K562 (cell line): ENCODE measurements around the gene WFDC12. TPM values are rescaled to one million over a fixed set of nuclear protein-coding genes. Genes with fewer than 3 reads are reported as not detected.

Source experiments
- ATAC-seq: fragments of 200-7000 bp; cut with Tn5 transposase; 3 replicates; pipeline ENCODE4 v1.9.1; 2020; ENCODE audit warnings: moderate library complexity
- BruUV-seq: library from RNA; stranded (reverse); fragments of 400-500 nt; replicated peaks from 2 replicates; lab custom pipeline; 2021; lab: Mats Ljungman, UMichigan
- CTCF ChIA-PET: fragments of 300-600 bp; formaldehyde crosslinking; extraction: SDS; loops from one replicate; lab custom pipeline; 2021; ENCODE audit warnings: low intra/inter-chr PET ratio; lab: Yijun Ruan, JAX
- POLR2A ChIA-PET: fragments of 300-600, 350-650 bp; sonication (Branson Sonifier 250); formaldehyde crosslinking; extraction: SDS; loops from one replicate; lab custom pipeline; 2021; ENCODE audit warnings: antibody characterized with exemption, inconsistent platforms; lab: Yijun Ruan, JAX
- DNase-seq, 4 experiments: peaks; one replicate each; pipeline versions ENCODE4 v3.0.0 to v3.0.0-alpha.2; 2011 to 2018; ENCODE audit warnings: low spot score in 3 of 4, mixed read lengths in 3 of 4; ENCODE audit errors: extremely low read depth in 1 of 4
- FAIRE-seq: peaks from 2 replicates; lab custom pipeline; 2011; peaks lifted over from hg19 to GRCh38; lab: Jason Lieb, UNC
- H2AFZ ChIP-seq: 2 replicates; pipeline ENCODE4 v1.6.0; 2011; ENCODE audit warnings: low read depth, low read length, control low read depth, inconsistent platforms
- H3K27ac ChIP-seq: fragments of 200-600 bp; 3 replicates; pipeline ENCODE4 v1.8.0; 2011; ENCODE audit warnings: low read depth, mild to moderate bottlenecking, control low read depth, inconsistent platforms, low read length, moderate library complexity, mixed read lengths; ENCODE audit errors: extremely low read depth
- H3K27me3 ChIP-seq, 2 experiments: fragments of 300-600 bp in 1 of 2; 2 replicates in 1 of 2; 3 replicates in 1 of 2; pipeline versions ENCODE4 v1.6.0 to v1.8.0; 2011; ENCODE audit warnings: inconsistent platforms in 2 of 2, low read length in 2 of 2, mild to moderate bottlenecking in 1 of 2, mixed read lengths in 1 of 2, moderate library complexity in 1 of 2; ENCODE audit not compliant: control insufficient read depth in 2 of 2, insufficient read depth in 2 of 2
- H3K36me3 ChIP-seq: fragments of 300-600 bp; 3 replicates; pipeline ENCODE4 v1.8.0; 2011; ENCODE audit warnings: mild to moderate bottlenecking, low read length, inconsistent platforms; ENCODE audit not compliant: control insufficient read depth, insufficient read depth
- H3K4me1 ChIP-seq, 2 experiments: fragments of 200-600 bp in 1 of 2; replicated peaks in 1 of 2; 2 replicates in 1 of 2; 3 replicates in 1 of 2; pipeline versions ENCODE4 v1.5.1 to v1.8.0; 2011; ENCODE audit warnings: inconsistent platforms in 2 of 2, low read length in 2 of 2, mild to moderate bottlenecking in 1 of 2, mixed read lengths in 1 of 2, moderate library complexity in 1 of 2; ENCODE audit not compliant: control insufficient read depth in 2 of 2, insufficient read depth in 2 of 2
- H3K4me2 ChIP-seq: 2 replicates; pipeline ENCODE4 v1.6.1; 2011; ENCODE audit warnings: low read length, control low read depth, inconsistent platforms, mixed read lengths; ENCODE audit not compliant: insufficient read depth
- H3K4me3 ChIP-seq: fragments of 200-600 bp; sonication (generic), shearing (Covaris generic); 2 replicates; pipeline ENCODE4 v1.5.1; 2016; ENCODE audit warnings: control low read depth, inconsistent platforms
- H3K79me2 ChIP-seq: fragments of 200-600 bp; 3 replicates; pipeline ENCODE4 v1.8.0; 2011; ENCODE audit warnings: low read length, inconsistent platforms; ENCODE audit not compliant: control insufficient read depth, insufficient read depth
- H3K9ac ChIP-seq, 2 experiments: 2 replicates each; pipeline versions ENCODE4 v1.6.0 to v1.6.1; 2011; ENCODE audit warnings: low read depth in 2 of 2, low read length in 2 of 2, control low read depth in 1 of 2, inconsistent platforms in 1 of 2, mild to moderate bottlenecking in 1 of 2, mixed read lengths in 1 of 2; ENCODE audit not compliant: insufficient read depth in 1 of 2
- H3K9me1 ChIP-seq: one replicate; pipeline ENCODE4 v1.6.0; 2011; ENCODE audit warnings: inconsistent platforms, mild to moderate bottlenecking, low read length, moderate library complexity; ENCODE audit not compliant: control insufficient read depth, insufficient read depth
- H3K9me3 ChIP-seq: replicated peaks from 2 replicates; pipeline ENCODE4 v1.5.1; 2011; ENCODE audit warnings: low read depth, low read length, inconsistent platforms; ENCODE audit not compliant: control insufficient read depth, insufficient read depth
- H4K20me1 ChIP-seq: replicated peaks from 2 replicates; pipeline ENCODE4 v1.6.1; 2011; ENCODE audit warnings: low read length, inconsistent platforms, mixed read lengths; ENCODE audit not compliant: control insufficient read depth, insufficient read depth
- BCOR ChIP-seq: fragments of 450-650 bp; IDR thresholded peaks from 2 replicates; pipeline ENCODE4 v1.6.1; 2016
- HDAC2 ChIP-seq: fragments of 450-650 bp; IDR thresholded peaks from 2 replicates; pipeline ENCODE4 v1.6.1; 2016; ENCODE audit warnings: mild to moderate bottlenecking
- MTA1 ChIP-seq: fragments of 450-650 bp; IDR thresholded peaks from 2 replicates; pipeline ENCODE4 v1.6.1; 2017; ENCODE audit warnings: borderline replicate concordance
- POU5F1 ChIP-seq: fragments of 150-350 bp; IDR thresholded peaks from 2 replicates; pipeline ENCODE4 v1.6.1; 2014; ENCODE audit warnings: borderline replicate concordance, low read length, low read depth, mild to moderate bottlenecking; ENCODE audit not compliant: partially characterized antibody
- REST ChIP-seq, 2 experiments: fragments of 450-650 bp; formaldehyde crosslinking in 1 of 2; IDR thresholded peaks; 2 replicates each; pipeline versions ENCODE4 v1.4.0 to v1.6.1; 2014 to 2020; ENCODE audit warnings: mild to moderate bottlenecking in 2 of 2, borderline replicate concordance in 1 of 2, low read depth in 1 of 2
- STAT6 ChIP-seq: sonication (generic); formaldehyde crosslinking; IDR thresholded peaks from 2 replicates; pipeline ENCODE4 v1.8.1; 2023; ENCODE audit warnings: mild to moderate bottlenecking, missing genetic modification reagents
- WGBS: fragments of 100-300 bp; shearing (Covaris generic); methylation state at CpG from one replicate; pipeline ENCODE4 v1.1.6; 2016; ENCODE audit warnings: low coverage, mixed read lengths; ENCODE audit not compliant: insufficient coverage; ENCODE audit errors: missing lambda C conversion rate; 5-methylcytosine and 5-hydroxymethylcytosine counted together
- in situ Hi-C: fragments of 300-500 bp; cut with MboI; formaldehyde crosslinking; loops from 4 replicates; pipeline ENCODE4 v1.15.0; 2018; ENCODE audit warnings: inconsistent platforms, mixed read lengths
- intact Hi-C: fragments of 100-400 bp; cut with micrococcal nuclease; formaldehyde crosslinking; loops from 2 replicates; pipeline ENCODE4 v1.14.2; 2022
- polyA plus RNA-seq, 8 experiments: library from polyadenylated mRNA; depleted of rRNA in 4 of 8; stranded (reverse) in 5 of 8; unstranded in 3 of 8; fragments of >200 nt; fragmentation: Nextera tagmentation in 2 of 8; fragmentation: Illumina TruSeq in 1 of 8; extraction: Ambion mirVana in 2 of 8; extraction: Trizol in 1 of 8; gene quantifications; 2 replicates each; pipeline versions ENCODE4 v1.2.1 to v1.2.3, GENCODE V29; 2011 to 2014; ENCODE audit warnings: inconsistent platforms in 1 of 8, missing spikeins in 1 of 8
- total RNA-seq, 7 experiments: library from RNA; depleted of rRNA in 6 of 7; stranded (reverse); fragments of >200 nt in 6 of 7; fragmentation: Illumina TruSeq in 2 of 7; extraction: Trizol in 2 of 7; gene quantifications; 2 replicates each; pipeline versions ENCODE4 v1.2.1 to v1.2.3, GENCODE V29; 2011 to 2021; ENCODE audit warnings: low replicate concordance in 1 of 7

WFDC12 gene
- total and polyA plus RNA-seq, 9 of the 15 experiments (the other 6 are each of a cell fraction or from before 2014, with no cell fraction given), result not detected

- intact Hi-C loops (no loop called here), in situ Hi-C loops (no loop called here)
- H3K27me3 ChIP-seq, result no peaks in the 10 kb centered on the region
- ATAC-seq, result no peak
- POLR2A ChIA-PET, result no interaction called here
- TF ChIP-seq MTA1 (no peak), STAT6 (CRISPR knock-in tag) (no peak), REST (IDR thresholded peaks at IDR 0.05; ENCODE audit: borderline replicate concordance) (no peak), REST (CRISPR knock-in tag; IDR thresholded peaks at IDR 0.05; ENCODE audit: low read depth) (no peak), BCOR (no peak), POU5F1 (no peak), HDAC2 (no peak)
- FAIRE-seq, result no peak
- no peaks in the 10 kb centered on the region for H3K4me1 ChIP-seq
- H3K4me3 ChIP-seq, result no peak overlapping the region
- H3K4me2 ChIP-seq, result no peak overlapping the region
- no peaks in the 10 kb centered on the region for H3K9me3 ChIP-seq
- H3K9ac ChIP-seq, result no peak overlapping the region
- no peak overlapping the region for H2AFZ ChIP-seq
- CTCF ChIA-PET, result no interaction called here
- peaks cover 19% of the 10 kb centered on the region; the same call in 2 of the 3 replicates for H3K36me3 ChIP-seq
- H4K20me1 ChIP-seq, result no peaks in the 10 kb centered on the region
- H3K79me2 ChIP-seq, result no peaks in the 10 kb centered on the region
- no peak overlapping the region for H3K27ac ChIP-seq
- no TSS peak for BruUV-seq
- 88% methylated on average over 3 of the region's 3 CpGs for WGBS
- H3K9me1 ChIP-seq, result no peaks in the 10 kb centered on the region
- no peak for DNase-seq
These were observed 41.8 kb downstream of the WFDC12 start for GRCh38 chr20:45082468-45082867.
